Right atrium auricular region (tissue), 2 donors: ENCODE measurements around the gene RPL22. TPM values are rescaled to one million over a fixed set of nuclear protein-coding genes. Genes with fewer than 3 reads are reported as not detected.

Source experiments
- DNase-seq: peaks from one replicate; pipeline ENCODE4 v3.0.0-alpha.2; 2019; ENCODE audit warnings: low spot score
- H3K27ac ChIP-seq, 2 donors: fragments of 200-600 bp; sonication (generic); 1 replicate in 1 of 2; 2 replicates in 1 of 2; pipeline ENCODE4 v1.5.1; 2016 to 2019
- H3K27me3 ChIP-seq, 2 donors: fragments of 200-600 bp; sonication (generic); one replicate each; pipeline versions ENCODE4 v1.5.1 to v1.6.0; 2017 to 2019
- H3K36me3 ChIP-seq: fragments of 200-600 bp; sonication (generic); one replicate; pipeline ENCODE4 v1.5.1; 2016
- H3K4me1 ChIP-seq, 2 donors: fragments of 200-600 bp; sonication (generic); one replicate each; pipeline versions ENCODE4 v1.5.1 to v1.6.0; 2017 to 2019
- H3K4me3 ChIP-seq, 2 donors: fragments of 200-600 bp; sonication (generic); 1 replicate in 1 of 2; 2 replicates in 1 of 2; pipeline ENCODE4 v1.5.1; 2017 to 2019; ENCODE audit warnings: mild to moderate bottlenecking in 1 of 2, moderate library complexity in 1 of 2
- H3K9me3 ChIP-seq, 2 donors: fragments of 200-600 bp; sonication (generic); one replicate each; pipeline ENCODE4 v1.5.1; 2019
- total RNA-seq, 2 donors: library from RNA; depleted of rRNA; stranded (reverse); fragments of >200 nt; gene quantifications; one replicate each; pipeline ENCODE4 v1.1.0, GENCODE V29; 2016
- TF ChIP-seq, protein P1 (sequence below), 2 donors: fragments of 200-600 bp; sonication (generic); IDR thresholded peaks; one replicate each; pipeline ENCODE4 v1.5.1; 2019; ENCODE audit warnings: antibody characterized with exemption in 2 of 2

The RPL22 gene
- total RNA-seq, 2 donors from 2014 or later, result 75.4 to 115 TPM

GRCh38 chr1:6152882-6153281 is 46.5 kb downstream of the RPL22 start:
- no peak for DNase-seq
- Histone ChIP-seq H3K4me1 (peaks cover 0 to 8% of the 10 kb centered on the region in 2 donors), H3K36me3 (no peaks in the 10 kb centered on the region), H3K4me3 (no peak overlapping the region), H3K9me3 (no peaks in the 10 kb centered on the region), H3K27ac (no peak overlapping the region), H3K27me3 (peaks cover 0 to 6% of the 10 kb centered on the region in 2 donors)
- TF ChIP-seq, protein P1, sequence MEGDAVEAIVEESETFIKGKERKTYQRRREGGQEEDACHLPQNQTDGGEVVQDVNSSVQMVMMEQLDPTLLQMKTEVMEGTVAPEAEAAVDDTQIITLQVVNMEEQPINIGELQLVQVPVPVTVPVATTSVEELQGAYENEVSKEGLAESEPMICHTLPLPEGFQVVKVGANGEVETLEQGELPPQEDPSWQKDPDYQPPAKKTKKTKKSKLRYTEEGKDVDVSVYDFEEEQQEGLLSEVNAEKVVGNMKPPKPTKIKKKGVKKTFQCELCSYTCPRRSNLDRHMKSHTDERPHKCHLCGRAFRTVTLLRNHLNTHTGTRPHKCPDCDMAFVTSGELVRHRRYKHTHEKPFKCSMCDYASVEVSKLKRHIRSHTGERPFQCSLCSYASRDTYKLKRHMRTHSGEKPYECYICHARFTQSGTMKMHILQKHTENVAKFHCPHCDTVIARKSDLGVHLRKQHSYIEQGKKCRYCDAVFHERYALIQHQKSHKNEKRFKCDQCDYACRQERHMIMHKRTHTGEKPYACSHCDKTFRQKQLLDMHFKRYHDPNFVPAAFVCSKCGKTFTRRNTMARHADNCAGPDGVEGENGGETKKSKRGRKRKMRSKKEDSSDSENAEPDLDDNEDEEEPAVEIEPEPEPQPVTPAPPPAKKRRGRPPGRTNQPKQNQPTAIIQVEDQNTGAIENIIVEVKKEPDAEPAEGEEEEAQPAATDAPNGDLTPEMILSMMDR (IDR thresholded peaks at IDR 0.05), result no peak

DNA sequence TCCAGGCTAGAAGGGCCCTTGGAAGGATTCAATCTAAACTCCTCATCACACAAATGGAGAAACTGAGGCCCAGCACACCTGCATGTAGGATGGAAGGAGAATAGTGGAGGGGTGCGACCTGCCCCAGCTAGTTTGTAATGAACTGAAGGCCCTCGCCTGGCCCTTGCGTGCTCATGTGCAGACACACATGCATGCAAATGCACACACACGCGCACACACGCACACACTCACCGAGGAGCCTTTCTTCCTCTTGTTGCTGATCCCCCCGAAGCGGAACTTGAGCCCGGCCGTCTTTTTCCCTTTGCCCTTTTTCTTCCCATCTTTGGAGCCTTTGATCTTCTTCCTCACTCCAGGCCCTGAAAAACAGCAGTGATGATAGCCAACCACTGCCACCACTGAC is 47.2 kb downstream of the RPL22 start:
- peaks cover 0 to 8% of the 10 kb centered on the region in 2 donors for H3K4me1 ChIP-seq
- TF ChIP-seq, protein P1 (IDR thresholded peaks at IDR 0.05), result no peak
- no peak overlapping the region for H3K4me3 ChIP-seq
- no peak for DNase-seq
- no peaks in the 10 kb centered on the region for H3K9me3 ChIP-seq
- H3K27ac ChIP-seq, result no peak overlapping the region
- H3K36me3 ChIP-seq, result no peaks in the 10 kb centered on the region
- peaks cover 0 to 6% of the 10 kb centered on the region in 2 donors for H3K27me3 ChIP-seq

DNA sequence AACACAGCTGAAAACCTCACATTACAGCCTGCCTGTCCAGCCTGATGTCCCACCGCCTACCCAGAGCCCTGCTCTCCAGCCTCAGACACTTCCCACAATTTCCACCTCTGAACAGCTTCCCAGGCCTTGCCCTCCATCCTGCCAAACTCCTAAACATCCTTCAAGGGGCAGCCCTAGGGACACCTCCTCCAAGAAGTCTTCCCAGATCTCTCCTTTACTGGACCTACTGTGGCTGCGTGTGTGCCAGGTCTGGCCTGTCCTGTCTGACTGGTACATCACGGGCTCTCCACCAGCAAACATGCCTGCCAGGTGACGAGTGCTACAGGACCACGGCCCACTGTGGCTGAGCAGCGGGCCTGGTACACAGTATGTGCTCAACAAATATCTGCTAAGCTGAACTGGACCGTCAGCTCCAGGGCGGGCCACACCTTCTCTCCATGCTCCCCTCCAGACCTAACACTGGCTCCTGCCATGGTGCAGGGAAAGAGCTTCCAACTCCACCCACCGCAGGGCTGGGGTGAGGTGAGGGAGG is 48.0 kb downstream of the RPL22 start:
- Histone ChIP-seq H3K4me3 (no peak overlapping the region), H3K9me3 (no peaks in the 10 kb centered on the region), H3K27ac (no peak overlapping the region), H3K4me1 (peaks cover 0 to 8% of the 10 kb centered on the region in 2 donors), H3K27me3 (peaks cover 3 to 6% of the 10 kb centered on the region in 2 donors), H3K36me3 (no peaks in the 10 kb centered on the region)
- TF ChIP-seq, protein P1 (IDR thresholded peaks at IDR 0.05), result no peak
- no peak for DNase-seq

DNA sequence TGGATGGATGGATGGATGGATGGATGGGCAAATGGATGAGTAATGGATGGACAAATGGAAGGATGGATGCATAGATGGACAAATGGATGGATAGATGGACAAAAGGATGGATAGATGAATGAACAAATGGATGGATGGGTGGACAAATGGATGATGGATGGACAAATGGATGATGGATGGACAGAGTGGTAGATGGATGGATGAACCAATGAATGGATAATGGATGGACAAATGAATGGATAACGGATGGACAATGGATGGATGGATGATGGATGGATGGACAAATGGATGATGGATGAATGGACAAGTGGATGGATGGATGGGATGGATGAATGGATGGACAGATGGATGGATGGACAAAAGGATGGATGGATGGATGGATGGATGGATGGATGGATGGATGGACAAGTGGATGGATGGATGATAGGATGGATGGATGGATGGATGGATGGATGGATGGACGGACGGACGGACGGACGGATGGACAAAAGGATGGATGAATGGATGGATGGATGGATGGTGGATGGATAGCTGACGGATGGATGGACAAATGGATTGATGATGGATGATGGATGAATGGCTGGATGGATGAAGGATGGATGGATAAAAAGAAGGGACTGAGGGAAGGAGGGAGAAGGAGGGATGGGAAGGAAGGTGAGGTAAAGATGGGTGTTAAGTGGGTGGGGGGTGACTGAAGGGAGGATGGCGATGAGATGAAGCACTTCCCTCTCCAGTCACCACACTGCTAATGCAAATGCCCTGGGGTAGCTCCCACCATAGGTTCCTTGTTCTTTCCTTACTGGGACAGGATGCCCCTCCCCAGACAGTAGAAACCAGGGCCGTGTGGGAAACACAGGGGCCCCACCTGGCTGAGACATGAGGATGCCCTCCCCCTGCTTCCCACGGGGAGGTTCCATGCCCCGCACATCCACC is 49.1 kb downstream of the RPL22 start:
- no peak overlapping the region for H3K4me3 ChIP-seq
- TF ChIP-seq, protein P1 (IDR thresholded peaks at IDR 0.05), result no peak
- H3K27ac ChIP-seq, result no peak overlapping the region
- H3K27me3 ChIP-seq, result peaks cover 5 to 6% of the 10 kb centered on the region in 2 donors
- DNase-seq, result no peak
- H3K4me1 ChIP-seq, result peaks cover 0 to 8% of the 10 kb centered on the region in 2 donors
- H3K36me3 ChIP-seq, result no peaks in the 10 kb centered on the region
- no peaks in the 10 kb centered on the region for H3K9me3 ChIP-seq

- DNase-seq, result no peak
- H3K27ac ChIP-seq, result no peak overlapping the region
- H3K27me3 ChIP-seq, result peaks cover 5 to 6% of the 10 kb centered on the region in 2 donors
These were observed 49.8 kb downstream of the RPL22 start for GRCh38 chr1:6149597-6149996.

More at GRCh38 chr1:6149597-6149996, 49.8 kb downstream of the RPL22 start:
- Histone ChIP-seq H3K36me3 (no peaks in the 10 kb centered on the region), H3K4me3 (no peak overlapping the region), H3K9me3 (no peaks in the 10 kb centered on the region), H3K4me1 (peaks cover 0 to 8% of the 10 kb centered on the region in 2 donors)
- TF ChIP-seq, protein P1 (IDR thresholded peaks at IDR 0.05), result no peak
